ENCODE data around the gene DMC1.
"Not testable (repeated sequence)": the region's sequence is repeated elsewhere in the genome, so short reads cannot be mapped to it uniquely, and the experiment has no call there.

The DMC1 gene

GRCh38 chr22:38497869-38498268 lies 72.1 kb downstream of the DMC1 start:
- DNase-seq: no peak

- DNase-seq: no peak
These were observed 75.0 kb downstream of the DMC1 start for GRCh38 chr22:38494939-38495338.

GRCh38 chr22:38494498-38494897 lies 75.5 kb downstream of the DMC1 start:
- DNase-seq: no peak

GRCh38 chr22:38491707-38492348 lies 78.2 kb downstream of the DMC1 start:
- DNase-seq: no peak

- DNase-seq: no peak
These were observed 79.1 kb downstream of the DMC1 start for GRCh38 chr22:38490915-38491314.

- no peak for DNase-seq
These were observed 79.5 kb downstream of the DMC1 start for GRCh38 chr22:38490475-38490874.

GRCh38 chr22:38489561-38490145 lies 80.3 kb downstream of the DMC1 start:
- no peak for DNase-seq

- no peak for DNase-seq
These were observed 80.8 kb downstream of the DMC1 start for GRCh38 chr22:38489142-38489541.

- no peak for DNase-seq
These were observed 82.0 kb downstream of the DMC1 start for GRCh38 chr22:38487946-38488345.

GRCh38 chr22:38485783-38486182 lies 84.2 kb downstream of the DMC1 start:
- no peak for DNase-seq

- DNase-seq: no peak
These were observed 85.7 kb downstream of the DMC1 start for GRCh38 chr22:38484244-38484643.

- no peak for DNase-seq
These were observed 87.2 kb downstream of the DMC1 start for GRCh38 chr22:38482662-38483308.

- DNase-seq: no peak
These were observed 88.1 kb downstream of the DMC1 start for GRCh38 chr22:38481871-38482332.

- no peak for DNase-seq
These were observed 88.7 kb downstream of the DMC1 start for GRCh38 chr22:38481162-38481870.

- DNase-seq: no peak
These were observed 90.7 kb downstream of the DMC1 start for GRCh38 chr22:38479096-38479837.

- no peak for DNase-seq
These were observed 92.4 kb downstream of the DMC1 start for GRCh38 chr22:38477585-38477984.

GRCh38 chr22:38474003-38474607 lies 95.9 kb downstream of the DMC1 start:
- no peak for DNase-seq

GRCh38 chr22:38471237-38471636 lies 98.7 kb downstream of the DMC1 start:
- DNase-seq: no peak

GRCh38 chr22:38470179-38470578 lies 99.8 kb downstream of the DMC1 start:
- DNase-seq: not testable (repeated sequence)

- DNase-seq: no peak
These were observed 100.6 kb downstream of the DMC1 start for GRCh38 chr22:38469306-38469781.

Measured in NCI-H187 (cell line).